ENCODE results near the gene DNAH7.
"Not testable (repeated sequence)": the region's sequence is repeated elsewhere in the genome, so short reads cannot be mapped to it uniquely, and the experiment has no call there.

The DNAH7 gene

GRCh38 chr2:196097864-196098660 lies 29.4 kb upstream of the DNAH7 start:
- Histone ChIP-seq H3K4me1 (ENCODE audit: insufficient read depth, low read length) (peaks cover 33% of the 10 kb centered on the region), H3K9me3 (ENCODE audit: insufficient read depth, low read depth, low read length) (no peaks in the 10 kb centered on the region), H3K9ac (ENCODE audit: low read depth, low read length) (no peak overlapping the region), H3K27me3 (ENCODE audit: insufficient read depth, low read length) (no peaks in the 10 kb centered on the region), H3K27ac (ENCODE audit: low read depth, low read length) (peak overlapping the region; percentile 74; the same call in 1 of the 2 replicates), H3K36me3 (ENCODE audit: insufficient read depth, low read length) (no peaks in the 10 kb centered on the region), H3K4me3 (ENCODE audit: low read length) (no peak overlapping the region)
- WGBS, result 98% methylated on average over 3 of the region's 6 CpGs

GRCh38 chr2:196096982-196097745 lies 28.5 kb upstream of the DNAH7 start:
- peak overlapping the region; percentile 74; the same call in 1 of the 2 replicates for H3K27ac ChIP-seq (ENCODE audit: low read depth, low read length)
- 38% methylated on average over 3 of the region's 5 CpGs for WGBS
- no peak overlapping the region for H3K4me3 ChIP-seq (ENCODE audit: low read length)
- H3K27me3 ChIP-seq (ENCODE audit: insufficient read depth, low read length), result no peaks in the 10 kb centered on the region
- no peak overlapping the region for H3K9ac ChIP-seq (ENCODE audit: low read depth, low read length)
- H3K9me3 ChIP-seq (ENCODE audit: insufficient read depth, low read depth, low read length), result no peaks in the 10 kb centered on the region
- H3K4me1 ChIP-seq (ENCODE audit: insufficient read depth, low read length), result peaks cover 32% of the 10 kb centered on the region
- no peaks in the 10 kb centered on the region for H3K36me3 ChIP-seq (ENCODE audit: insufficient read depth, low read length)

GRCh38 chr2:196096264-196096663 lies 27.6 kb upstream of the DNAH7 start:
- no peak overlapping the region for H3K4me3 ChIP-seq (ENCODE audit: low read length)
- no peak overlapping the region for H3K9ac ChIP-seq (ENCODE audit: low read depth, low read length)
- H3K27ac ChIP-seq (ENCODE audit: low read depth, low read length), result peak overlapping the region; percentile 52; the same call in 1 of the 2 replicates
- no peaks in the 10 kb centered on the region for H3K27me3 ChIP-seq (ENCODE audit: insufficient read depth, low read length)
- H3K9me3 ChIP-seq (ENCODE audit: insufficient read depth, low read depth, low read length), result no peaks in the 10 kb centered on the region
- H3K4me1 ChIP-seq (ENCODE audit: insufficient read depth, low read length), result peaks cover 23% of the 10 kb centered on the region
- 78% methylated on average over 3 of the region's 4 CpGs for WGBS
- H3K36me3 ChIP-seq (ENCODE audit: insufficient read depth, low read length), result no peaks in the 10 kb centered on the region

- not testable (repeated sequence) for H3K27me3 ChIP-seq (ENCODE audit: insufficient read depth, low read length); H3K4me3 ChIP-seq (ENCODE audit: low read length); H3K27ac ChIP-seq (ENCODE audit: low read depth, low read length); H3K9ac ChIP-seq (ENCODE audit: low read depth, low read length); H3K4me1 ChIP-seq (ENCODE audit: insufficient read depth, low read length); H3K36me3 ChIP-seq (ENCODE audit: insufficient read depth, low read length)
- peaks cover 12% of the 10 kb centered on the region for H3K9me3 ChIP-seq (ENCODE audit: insufficient read depth, low read depth, low read length)
- 91% methylated on average over 5 of the region's 5 CpGs for WGBS
Observed at GRCh38 chr2:196089448-196089847, 20.8 kb upstream of the DNAH7 start.

- Histone ChIP-seq H3K27ac (ENCODE audit: low read depth, low read length) (no peak overlapping the region), H3K27me3 (ENCODE audit: insufficient read depth, low read length) (no peaks in the 10 kb centered on the region), H3K36me3 (ENCODE audit: insufficient read depth, low read length) (no peaks in the 10 kb centered on the region), H3K4me3 (ENCODE audit: low read length) (no peak overlapping the region), H3K4me1 (ENCODE audit: insufficient read depth, low read length) (no peaks in the 10 kb centered on the region), H3K9me3 (ENCODE audit: insufficient read depth, low read depth, low read length) (peaks cover 19% of the 10 kb centered on the region), H3K9ac (ENCODE audit: low read depth, low read length) (no peak overlapping the region)
- 98% methylated on average over 2 of the region's 2 CpGs for WGBS
Observed at GRCh38 chr2:196088203-196088602, 19.6 kb upstream of the DNAH7 start.

- H3K36me3 ChIP-seq (ENCODE audit: insufficient read depth, low read length), result no peaks in the 10 kb centered on the region
- 86% methylated on average over 5 of the region's 7 CpGs for WGBS
- no peak overlapping the region for H3K27ac ChIP-seq (ENCODE audit: low read depth, low read length)
- H3K9ac ChIP-seq (ENCODE audit: low read depth, low read length), result no peak overlapping the region
- H3K27me3 ChIP-seq (ENCODE audit: insufficient read depth, low read length), result no peaks in the 10 kb centered on the region
- no peak overlapping the region for H3K4me3 ChIP-seq (ENCODE audit: low read length)
- H3K9me3 ChIP-seq (ENCODE audit: insufficient read depth, low read depth, low read length), result peaks cover 26% of the 10 kb centered on the region
- no peaks in the 10 kb centered on the region for H3K4me1 ChIP-seq (ENCODE audit: insufficient read depth, low read length)
Observed at GRCh38 chr2:196086517-196087368, 18.1 kb upstream of the DNAH7 start.

- H3K36me3 ChIP-seq (ENCODE audit: insufficient read depth, low read length), result no peaks in the 10 kb centered on the region
- no peak overlapping the region for H3K27ac ChIP-seq (ENCODE audit: low read depth, low read length)
- no peak overlapping the region for H3K9ac ChIP-seq (ENCODE audit: low read depth, low read length)
- no peaks in the 10 kb centered on the region for H3K27me3 ChIP-seq (ENCODE audit: insufficient read depth, low read length)
- no peak overlapping the region for H3K4me3 ChIP-seq (ENCODE audit: low read length)
- H3K9me3 ChIP-seq (ENCODE audit: insufficient read depth, low read depth, low read length), result peaks cover 19% of the 10 kb centered on the region
- H3K4me1 ChIP-seq (ENCODE audit: insufficient read depth, low read length), result no peaks in the 10 kb centered on the region
- WGBS, result 87% methylated on average over 5 of the region's 5 CpGs
Observed at GRCh38 chr2:196083601-196084000, 15.0 kb upstream of the DNAH7 start.

- WGBS, result 40% methylated on average over 1 of the region's 2 CpGs
- Histone ChIP-seq H3K4me3 (ENCODE audit: low read length) (no peak overlapping the region), H3K27ac (ENCODE audit: low read depth, low read length) (no peak overlapping the region), H3K9ac (ENCODE audit: low read depth, low read length) (no peak overlapping the region), H3K36me3 (ENCODE audit: insufficient read depth, low read length) (no peaks in the 10 kb centered on the region), H3K4me1 (ENCODE audit: insufficient read depth, low read length) (no peaks in the 10 kb centered on the region), H3K9me3 (ENCODE audit: insufficient read depth, low read depth, low read length) (peaks cover 14% of the 10 kb centered on the region), H3K27me3 (ENCODE audit: insufficient read depth, low read length) (no peaks in the 10 kb centered on the region)
Observed at GRCh38 chr2:196080526-196080925, 11.9 kb upstream of the DNAH7 start.

- Histone ChIP-seq H3K4me3 (ENCODE audit: low read length) (no peak overlapping the region), H3K27ac (ENCODE audit: low read depth, low read length) (no peak overlapping the region), H3K27me3 (ENCODE audit: insufficient read depth, low read length) (no peaks in the 10 kb centered on the region), H3K4me1 (ENCODE audit: insufficient read depth, low read length) (no peaks in the 10 kb centered on the region), H3K9ac (ENCODE audit: low read depth, low read length) (no peak overlapping the region), H3K9me3 (ENCODE audit: insufficient read depth, low read depth, low read length) (peaks cover 14% of the 10 kb centered on the region), H3K36me3 (ENCODE audit: insufficient read depth, low read length) (no peaks in the 10 kb centered on the region)
- WGBS, result 86% methylated on average over 1 of the region's 1 CpG
Observed at GRCh38 chr2:196079052-196079451, 10.4 kb upstream of the DNAH7 start.

- no peak overlapping the region for H3K27ac ChIP-seq (ENCODE audit: low read depth, low read length)
- H3K9ac ChIP-seq (ENCODE audit: low read depth, low read length), result no peak overlapping the region
- H3K36me3 ChIP-seq (ENCODE audit: insufficient read depth, low read length), result no peaks in the 10 kb centered on the region
- 93% methylated on average over 2 of the region's 2 CpGs for WGBS
- H3K4me1 ChIP-seq (ENCODE audit: insufficient read depth, low read length), result no peaks in the 10 kb centered on the region
- H3K27me3 ChIP-seq (ENCODE audit: insufficient read depth, low read length), result no peaks in the 10 kb centered on the region
- peaks cover 3% of the 10 kb centered on the region; the same call in 1 of the 2 replicates for H3K9me3 ChIP-seq (ENCODE audit: insufficient read depth, low read depth, low read length)
- H3K4me3 ChIP-seq (ENCODE audit: low read length), result no peak overlapping the region
Observed at GRCh38 chr2:196077821-196078220, 9.2 kb upstream of the DNAH7 start.
